Measurements from ENCODE around the gene TMEM200A.

- TF ChIP-seq POLR2AphosphoS5 (IDR thresholded peaks at IDR 0.05) (no peak), POLR2A (IDR thresholded peaks at IDR 0.05) (no peak)
Measured at GRCh38 chr6:130417951-130418350, 52.1 kb downstream of the TMEM200A start.

Measured in spleen (tissue), 3 donors.